Gastrocnemius medialis (tissue), 4 donors: ENCODE data around the gene ATAD3C.

Experiments
- CTCF ChIP-seq, 5 experiments: fragments of 450-650 bp in 3 of 5; fragments of 200-600 bp in 2 of 5; sonication (generic) in 2 of 5; IDR thresholded peaks in 4 of 5; conservative IDR thresholded peaks in 1 of 5; 1 replicate in 4 of 5; 2 replicates in 1 of 5; pipeline ENCODE4 v1.5.1; 2016 to 2019; ENCODE audit warnings: antibody characterized with exemption in 5 of 5, mild to moderate bottlenecking in 3 of 5, moderate library complexity in 3 of 5
- POLR2A ChIP-seq, 2 donors: fragments of 450-650 bp; IDR thresholded peaks; one replicate each; pipeline ENCODE4 v1.6.1; 2017; ENCODE audit warnings: antibody characterized with exemption in 2 of 2, mild to moderate bottlenecking in 2 of 2, moderate library complexity in 2 of 2

GRCh38 chr1:1419813-1420653 is 29.5 kb upstream of the ATAD3C start:
- peak in 1 of 5 experiments; percentile 24 for TF ChIP-seq CTCF (IDR thresholded peaks at IDR 0.05 in 4 of 5, conservative IDR thresholded peaks at IDR 0.05 in 1 of 5)
- no peak for TF ChIP-seq POLR2A (IDR thresholded peaks at IDR 0.05)
